Measurements from ENCODE around the gene RNF14.

DNA sequence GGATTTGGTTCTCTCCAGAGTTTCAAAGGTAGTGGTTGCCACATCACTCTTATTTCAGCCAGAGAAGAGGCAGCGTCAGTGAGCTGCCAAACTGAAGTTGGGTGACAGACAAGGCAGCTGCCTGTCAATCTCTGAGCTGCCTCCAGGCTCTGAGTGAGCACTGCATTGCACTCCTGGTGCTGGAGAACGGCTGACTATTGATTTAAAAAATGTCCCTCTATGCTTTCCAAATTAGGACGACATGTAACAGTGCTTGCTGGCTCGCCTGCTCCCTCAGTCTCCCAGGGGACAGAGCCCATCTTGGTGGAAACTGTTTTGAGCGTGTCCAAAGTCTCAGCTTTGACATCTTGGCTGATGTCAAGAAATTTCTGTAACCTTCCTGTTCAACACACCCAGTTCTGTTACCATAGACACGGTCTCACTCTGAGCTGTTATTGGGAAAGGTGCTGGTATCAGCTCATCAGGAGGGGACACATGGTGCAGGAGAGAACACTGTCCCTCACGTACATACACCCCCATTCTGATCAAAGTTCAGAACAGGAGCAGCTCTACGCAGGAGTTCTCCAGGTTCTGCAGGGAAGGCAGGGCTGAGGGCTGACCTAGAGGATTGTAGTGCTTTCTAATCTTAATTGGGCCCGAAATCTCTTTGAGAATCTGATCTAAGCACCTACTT, 26.6 kb upstream of the RNF14 start:
- TF ChIP-seq, protein P1, sequence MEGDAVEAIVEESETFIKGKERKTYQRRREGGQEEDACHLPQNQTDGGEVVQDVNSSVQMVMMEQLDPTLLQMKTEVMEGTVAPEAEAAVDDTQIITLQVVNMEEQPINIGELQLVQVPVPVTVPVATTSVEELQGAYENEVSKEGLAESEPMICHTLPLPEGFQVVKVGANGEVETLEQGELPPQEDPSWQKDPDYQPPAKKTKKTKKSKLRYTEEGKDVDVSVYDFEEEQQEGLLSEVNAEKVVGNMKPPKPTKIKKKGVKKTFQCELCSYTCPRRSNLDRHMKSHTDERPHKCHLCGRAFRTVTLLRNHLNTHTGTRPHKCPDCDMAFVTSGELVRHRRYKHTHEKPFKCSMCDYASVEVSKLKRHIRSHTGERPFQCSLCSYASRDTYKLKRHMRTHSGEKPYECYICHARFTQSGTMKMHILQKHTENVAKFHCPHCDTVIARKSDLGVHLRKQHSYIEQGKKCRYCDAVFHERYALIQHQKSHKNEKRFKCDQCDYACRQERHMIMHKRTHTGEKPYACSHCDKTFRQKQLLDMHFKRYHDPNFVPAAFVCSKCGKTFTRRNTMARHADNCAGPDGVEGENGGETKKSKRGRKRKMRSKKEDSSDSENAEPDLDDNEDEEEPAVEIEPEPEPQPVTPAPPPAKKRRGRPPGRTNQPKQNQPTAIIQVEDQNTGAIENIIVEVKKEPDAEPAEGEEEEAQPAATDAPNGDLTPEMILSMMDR (conservative IDR thresholded peaks at IDR 0.05), result no peak
- TF ChIP-seq EZH2 (IDR thresholded peaks at IDR 0.05; ENCODE audit: low read depth), result no peak
